Left ventricle myocardium inferior (tissue), 1 donor: ENCODE measurements around the gene PLCH1. TPM values are rescaled to one million over a fixed set of nuclear protein-coding genes. Genes with fewer than 3 reads are reported as not detected.

ENCODE experiments used
- DNase-seq: peaks from one replicate; pipeline ENCODE4 v3.0.0-alpha.2; 2020
- H3K27ac ChIP-seq: fragments of 200-600 bp; replicated peaks from 2 replicates; pipeline ENCODE4 v1.8.0; 2021
- H3K27me3 ChIP-seq: fragments of 200-600 bp; 2 replicates; pipeline ENCODE4 v1.8.0; 2021; ENCODE audit warnings: low read depth
- H3K36me3 ChIP-seq: fragments of 200-600 bp; 2 replicates; pipeline ENCODE4 v1.8.0; 2021
- H3K4me1 ChIP-seq: fragments of 200-600 bp; 2 replicates; pipeline ENCODE4 v1.8.0; 2021
- H3K4me3 ChIP-seq: fragments of 200-600 bp; 2 replicates; pipeline ENCODE4 v1.8.0; 2021; ENCODE audit warnings: mild to moderate bottlenecking, moderate library complexity
- H3K9me3 ChIP-seq: fragments of 200-600 bp; replicated peaks from 2 replicates; pipeline ENCODE4 v1.8.0; 2021
- intact Hi-C: fragments of 100-400 bp; cut with micrococcal nuclease; formaldehyde crosslinking; loops from one replicate; pipeline ENCODE4 v1.11.0; 2022
- total RNA-seq: library from RNA; stranded (reverse); fragmentation: NEBNext Ultra II Directional; extraction: Animal tissue kit (Norgen Biotek cat#: 25700); gene quantifications from one replicate; pipeline ENCODE4 v1.2.1, GENCODE V29; 2021
- TF ChIP-seq, protein P1 (sequence below): fragments of 200-600 bp; IDR thresholded peaks from 2 replicates; pipeline ENCODE4 v1.8.0; 2021; ENCODE audit warnings: antibody characterized with exemption, mild to moderate bottlenecking, borderline replicate concordance
- donor health status: DM: no; HTN: yes; CAD: no; lungs with severe emphysema.

The PLCH1 gene
- total RNA-seq, 1 donor from 2014 or later = 0.85 TPM

DNA sequence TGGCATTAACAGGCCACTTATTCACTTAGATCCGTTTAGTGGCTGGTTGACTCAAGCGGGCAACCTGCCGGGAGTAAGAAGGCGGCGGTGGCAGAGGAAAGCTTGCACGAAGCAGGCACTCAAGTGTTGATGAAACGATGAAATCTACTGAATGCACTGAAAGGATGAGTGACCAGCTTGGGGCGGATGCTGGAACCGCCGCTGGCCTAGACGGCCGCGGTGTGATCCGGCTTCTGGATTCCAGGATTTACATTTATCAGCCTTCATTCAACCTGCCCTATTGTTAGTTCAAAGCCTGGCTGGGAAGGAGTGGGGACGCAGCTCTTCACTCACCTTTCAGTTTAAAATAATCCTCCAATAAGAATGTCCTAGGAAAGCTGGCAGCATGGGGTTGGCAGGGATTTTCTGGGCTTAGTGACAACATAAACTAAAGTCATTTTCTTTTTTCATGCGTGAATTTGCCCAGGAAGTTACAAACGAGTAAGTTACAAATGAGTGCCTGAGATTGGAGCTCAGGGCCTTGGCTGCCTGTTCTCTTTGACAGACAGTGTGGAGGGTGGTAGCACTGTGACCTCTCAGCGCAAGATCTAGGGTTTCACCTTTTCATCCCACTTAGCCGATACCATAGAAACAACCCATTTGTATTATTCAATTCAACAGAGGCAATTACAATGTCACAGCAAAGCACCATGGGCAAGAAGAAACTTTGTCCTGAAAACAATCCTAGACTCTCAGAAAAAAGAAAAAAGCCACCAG is 1.1 kb upstream of the PLCH1 start:
- H3K4me3 ChIP-seq = peak overlapping the region; percentile 72
- peaks cover 38% of the 10 kb centered on the region for H3K27me3 ChIP-seq
- TF ChIP-seq, protein P1, sequence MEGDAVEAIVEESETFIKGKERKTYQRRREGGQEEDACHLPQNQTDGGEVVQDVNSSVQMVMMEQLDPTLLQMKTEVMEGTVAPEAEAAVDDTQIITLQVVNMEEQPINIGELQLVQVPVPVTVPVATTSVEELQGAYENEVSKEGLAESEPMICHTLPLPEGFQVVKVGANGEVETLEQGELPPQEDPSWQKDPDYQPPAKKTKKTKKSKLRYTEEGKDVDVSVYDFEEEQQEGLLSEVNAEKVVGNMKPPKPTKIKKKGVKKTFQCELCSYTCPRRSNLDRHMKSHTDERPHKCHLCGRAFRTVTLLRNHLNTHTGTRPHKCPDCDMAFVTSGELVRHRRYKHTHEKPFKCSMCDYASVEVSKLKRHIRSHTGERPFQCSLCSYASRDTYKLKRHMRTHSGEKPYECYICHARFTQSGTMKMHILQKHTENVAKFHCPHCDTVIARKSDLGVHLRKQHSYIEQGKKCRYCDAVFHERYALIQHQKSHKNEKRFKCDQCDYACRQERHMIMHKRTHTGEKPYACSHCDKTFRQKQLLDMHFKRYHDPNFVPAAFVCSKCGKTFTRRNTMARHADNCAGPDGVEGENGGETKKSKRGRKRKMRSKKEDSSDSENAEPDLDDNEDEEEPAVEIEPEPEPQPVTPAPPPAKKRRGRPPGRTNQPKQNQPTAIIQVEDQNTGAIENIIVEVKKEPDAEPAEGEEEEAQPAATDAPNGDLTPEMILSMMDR = no peak
- no peak overlapping the region for H3K27ac ChIP-seq
- intact Hi-C loops = no loop called here
- no peaks in the 10 kb centered on the region for H3K9me3 ChIP-seq
- DNase-seq = no peak
- H3K36me3 ChIP-seq = no peaks in the 10 kb centered on the region
- peaks cover 31% of the 10 kb centered on the region for H3K4me1 ChIP-seq

DNA sequence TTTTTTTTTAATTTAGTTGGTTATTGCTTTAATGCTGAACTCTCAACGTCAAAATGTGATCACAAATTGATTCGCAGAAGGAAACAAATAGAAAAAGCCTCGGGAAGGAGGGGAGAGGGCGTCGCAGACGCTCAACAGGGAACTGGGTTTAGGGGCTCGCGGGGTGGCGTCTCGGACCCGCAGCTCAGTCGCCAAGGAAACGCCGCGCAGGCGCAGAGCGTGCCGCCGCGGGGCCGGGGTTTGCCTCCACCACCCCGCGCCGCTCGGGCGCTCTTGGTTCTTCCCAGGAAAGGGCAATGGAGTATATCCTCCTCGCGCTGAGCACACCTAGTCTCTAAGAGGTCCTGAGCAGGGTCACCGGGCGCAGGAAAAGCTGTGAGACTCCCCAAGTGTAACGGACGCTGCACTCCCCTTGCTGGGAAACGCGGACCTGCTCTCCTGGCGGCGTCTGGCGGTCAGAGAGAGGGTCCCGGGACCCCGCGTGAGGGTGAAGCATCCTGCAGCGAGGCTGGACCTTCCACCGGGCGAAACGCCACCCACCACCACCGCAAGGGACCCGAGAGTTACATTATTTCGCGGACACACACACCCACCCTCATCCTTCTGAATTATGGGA is 753 bp downstream of the PLCH1 start:
- intact Hi-C loops = no loop called here
- H3K9me3 ChIP-seq = no peaks in the 10 kb centered on the region
- no peaks in the 10 kb centered on the region for H3K36me3 ChIP-seq
- peaks cover 31% of the 10 kb centered on the region for H3K4me1 ChIP-seq
- TF ChIP-seq, protein P1 = no peak
- DNase-seq = peak; percentile 33
- peaks cover 55% of the 10 kb centered on the region for H3K27me3 ChIP-seq
- peak overlapping the region; percentile 72 for H3K4me3 ChIP-seq
- no peak overlapping the region for H3K27ac ChIP-seq

DNA sequence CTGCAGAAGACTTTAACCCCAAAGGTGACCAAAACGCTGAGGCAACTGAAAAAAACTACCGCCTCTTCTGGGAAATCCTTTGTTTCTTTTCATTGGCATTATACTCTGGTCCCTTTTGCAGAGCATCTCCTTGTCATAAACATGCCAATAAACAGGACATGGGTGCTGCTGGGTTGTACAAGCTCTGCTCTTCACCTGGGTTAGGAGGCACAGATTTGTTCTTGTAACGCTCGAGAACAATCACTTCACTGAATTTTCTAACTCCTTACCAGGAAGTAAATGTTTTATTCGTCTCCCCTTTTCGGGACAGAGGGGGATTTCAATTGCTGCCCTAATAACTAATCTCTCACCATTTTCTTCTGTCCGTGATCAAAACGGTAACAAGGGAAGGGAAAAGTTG is 1.3 kb downstream of the PLCH1 start:
- Histone ChIP-seq H3K4me1 (peaks cover 31% of the 10 kb centered on the region), H3K36me3 (no peaks in the 10 kb centered on the region), H3K27ac (no peak overlapping the region), H3K4me3 (peak overlapping the region; percentile 72), H3K27me3 (peaks cover 60% of the 10 kb centered on the region), H3K9me3 (no peaks in the 10 kb centered on the region)
- intact Hi-C loops = no loop called here
- no peak for DNase-seq
- TF ChIP-seq, protein P1 = no peak

DNA sequence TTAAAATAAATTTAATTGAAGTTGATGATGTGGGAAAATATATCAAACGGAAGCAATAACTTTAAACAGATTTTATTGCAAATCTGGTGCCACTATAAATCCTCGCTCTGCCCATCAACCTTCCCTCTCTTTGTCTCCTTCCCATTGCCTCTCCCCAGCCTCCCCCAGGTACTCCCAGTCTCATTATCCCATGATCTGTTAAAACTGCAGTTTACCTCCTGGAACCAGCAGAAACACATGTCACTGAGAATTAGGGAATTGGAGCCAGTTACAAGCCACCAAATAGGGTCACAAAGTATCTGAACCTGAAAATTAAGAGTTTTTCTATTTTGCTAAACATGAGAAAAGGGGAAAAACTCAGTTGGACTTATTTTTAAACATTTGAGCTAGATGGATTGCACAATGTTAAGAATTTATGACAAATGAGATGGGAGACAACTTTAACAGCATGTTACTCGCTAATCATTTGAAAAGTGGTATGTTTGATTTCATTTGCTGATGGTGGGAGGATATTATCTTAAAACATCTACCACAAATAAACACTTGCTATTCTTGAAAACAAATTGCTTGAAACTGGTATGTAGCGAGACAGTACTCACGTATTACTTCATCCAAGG is 2.4 kb downstream of the PLCH1 start:
- Histone ChIP-seq H3K9me3 (no peaks in the 10 kb centered on the region), H3K36me3 (no peaks in the 10 kb centered on the region), H3K27ac (no peak overlapping the region), H3K27me3 (peaks cover 61% of the 10 kb centered on the region), H3K4me3 (no peak overlapping the region), H3K4me1 (peaks cover 31% of the 10 kb centered on the region)
- DNase-seq = no peak
- intact Hi-C loops = no loop called here
- TF ChIP-seq, protein P1 = no peak

DNA sequence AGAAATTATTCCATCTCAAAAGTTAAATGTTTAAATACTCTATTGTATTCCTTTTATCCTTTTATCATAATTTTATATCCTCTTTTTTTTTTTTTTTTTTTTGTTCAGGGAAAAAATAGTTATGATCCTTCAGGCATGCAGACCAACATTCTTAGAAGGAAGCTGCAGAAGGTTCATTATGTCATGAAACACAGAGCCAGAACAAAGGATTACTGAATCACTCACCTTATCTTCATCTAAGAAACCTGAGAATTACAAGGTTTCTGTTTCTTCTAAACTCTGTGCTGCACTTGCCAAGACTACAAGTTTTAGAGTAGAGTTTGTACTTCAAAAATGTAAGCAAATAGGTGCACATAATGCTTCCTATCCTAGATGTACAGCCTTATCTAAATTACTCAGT is 3.3 kb downstream of the PLCH1 start:
- TF ChIP-seq, protein P1 = no peak
- Histone ChIP-seq H3K4me1 (peaks cover 31% of the 10 kb centered on the region), H3K4me3 (no peak overlapping the region), H3K27ac (no peak overlapping the region), H3K9me3 (no peaks in the 10 kb centered on the region), H3K27me3 (peaks cover 61% of the 10 kb centered on the region), H3K36me3 (no peaks in the 10 kb centered on the region)
- DNase-seq = no peak
- intact Hi-C loops = no loop called here
